Adrenal gland (tissue), 12 donors: ENCODE data around the gene DPP6. TPM values are rescaled to one million over a fixed set of nuclear protein-coding genes. Genes with fewer than 3 reads are reported as not detected.

Experiments used
- DNase-seq, 7 donors: peaks; one replicate each; pipeline ENCODE4 v3.0.0-alpha.2; 2019 to 2020
- H3K27ac ChIP-seq, 5 donors: fragments of 200-600 bp; sonication (generic) in 4 of 5; 1 replicate in 3 of 5; 2 replicates in 2 of 5; pipeline versions ENCODE4 v1.5.1 to v1.8.0; 2016 to 2020; ENCODE audit warnings: mild to moderate bottlenecking in 1 of 5
- H3K27me3 ChIP-seq: fragments of 200-600 bp; 2 replicates; pipeline ENCODE4 v1.8.0; 2021
- H3K36me3 ChIP-seq, 2 donors: fragments of 200-600 bp; replicated peaks in 1 of 2; 1 replicate in 1 of 2; 2 replicates in 1 of 2; pipeline versions ENCODE4 v1.5.1 to v1.8.0; 2018 to 2022
- H3K4me1 ChIP-seq, 2 donors: fragments of 200-600 bp; replicated peaks in 1 of 2; 1 replicate in 1 of 2; 2 replicates in 1 of 2; pipeline versions ENCODE4 v1.5.1 to v1.8.0; 2018 to 2021
- H3K4me3 ChIP-seq, 4 donors: fragments of 200-600 bp; sonication (generic) in 3 of 4; one replicate each; pipeline ENCODE4 v1.5.1; 2016 to 2018
- H3K9me3 ChIP-seq, 3 donors: fragments of 200-600 bp; sonication (generic) in 1 of 3; replicated peaks in 1 of 3; 1 replicate in 2 of 3; 2 replicates in 1 of 3; pipeline versions ENCODE4 v1.5.1 to v1.8.0; 2016 to 2021
- CTCF ChIP-seq, 6 experiments: fragments of 450-650 bp in 4 of 6; fragments of 200-600 bp in 2 of 6; sonication (generic) in 1 of 6; IDR thresholded peaks; 1 replicate in 5 of 6; 2 replicates in 1 of 6; pipeline versions ENCODE4 v1.5.1 to v1.8.0; 2016 to 2021; ENCODE audit warnings: antibody characterized with exemption in 6 of 6, mild to moderate bottlenecking in 2 of 6, moderate library complexity in 1 of 6
- POLR2A ChIP-seq, 2 donors: fragments of 450-650 bp; IDR thresholded peaks; one replicate each; pipeline ENCODE4 v1.6.1; 2017; ENCODE audit warnings: antibody characterized with exemption in 2 of 2, mild to moderate bottlenecking in 2 of 2, moderate library complexity in 1 of 2
- WGBS, 4 donors: extraction: QIAGEN DNeasy Blood & Tissue Kit in 2 of 4; methylation state at CpG; one replicate each; pipeline versions ENCODE4 v1.1.5 to v1.1.7; 2013 to 2017; 5-methylcytosine and 5-hydroxymethylcytosine counted together
- intact Hi-C, 2 donors: fragments of 100-400 bp; cut with DNase I; formaldehyde crosslinking; loops; one replicate each; pipeline versions ENCODE4 v1.14.1 to v1.15.0; 2022 to 2023
- polyA plus RNA-seq, 3 donors: library from polyadenylated mRNA; stranded (reverse); fragments of 200-250 nt in 2 of 3; fragments of 350-450 nt in 1 of 3; fragmentation: Illumina TruSeq in 1 of 3; extraction: RNeasy Lipid Tissue Mini Kit (QIAGEN cat#74804) in 1 of 3; gene quantifications; one replicate each; pipeline ENCODE4 v1.2.3, GENCODE V29; 2013 to 2014
- total RNA-seq, 9 donors: library from RNA; depleted of rRNA in 4 of 9; stranded (reverse); fragments of >200 nt in 4 of 9; fragments of 120-200 nt in 1 of 9; fragmentation: NEBNext Ultra II Directional in 1 of 9; extraction: Animal tissue kit (Norgen Biotek cat#: 25700) in 1 of 9; gene quantifications; one replicate each; pipeline versions ENCODE4 v1.1.0 to v1.2.4, GENCODE V29; 2013 to 2023
- donor health status: healthy with polysubstance abuse.
- donor health status: Bipolar disorder and iron deficiency.
- donor health status: DM: yes; HTN: yes; CAD: no.
- donor health status: DM: no; HTN: no; CAD: no.
- donor health status: DM: no; HTN: no; CAD: no.
- donor health status: DM: yes; HTN: yes; CAD: no.

DPP6 gene
- total and polyA plus RNA-seq, 12 donors: 0.39 to 13.1 (median 5.1) TPM

GRCh38 chr7:154610903-154611302 lies 558.7 kb downstream of the DPP6 start:
- Histone ChIP-seq H3K4me3 (no peak overlapping the region), H3K27ac (no peak overlapping the region), H3K4me1 (no peaks in the 10 kb centered on the region), H3K9me3 (no peaks in the 10 kb centered on the region), H3K36me3 (no peaks in the 10 kb centered on the region), H3K27me3 (no peaks in the 10 kb centered on the region)
- TF ChIP-seq CTCF (IDR thresholded peaks at IDR 0.05): no peak
- no peak for TF ChIP-seq POLR2A (IDR thresholded peaks at IDR 0.05)
- DNase-seq: no peak
- 48 to 69% (median 61%) methylated on average over 3 of the region's 3 CpGs for WGBS, 4 donors
- intact Hi-C loops: no loop called here

- Histone ChIP-seq H3K4me3 (no peak overlapping the region), H3K27me3 (no peaks in the 10 kb centered on the region), H3K36me3 (no peaks in the 10 kb centered on the region), H3K4me1 (no peaks in the 10 kb centered on the region), H3K27ac (no peak overlapping the region), H3K9me3 (no peaks in the 10 kb centered on the region)
- WGBS, 4 donors: 80 to 82% (median 80%) methylated on average over 7 of the region's 7 CpGs
- DNase-seq: no peak
- no peak for TF ChIP-seq POLR2A (IDR thresholded peaks at IDR 0.05)
- no peak for TF ChIP-seq CTCF (IDR thresholded peaks at IDR 0.05)
- intact Hi-C loops: no loop called here
Observed at GRCh38 chr7:154613811-154614210, 561.6 kb downstream of the DPP6 start.

- intact Hi-C loops: no loop called here
- 90 to 95% (median 94%) methylated on average over 9 of the region's 9 CpGs for WGBS, 4 donors
Observed at GRCh38 chr7:154620141-154620755, 568.0 kb downstream of the DPP6 start.

GRCh38 chr7:154623399-154623798 lies 571.2 kb downstream of the DPP6 start:
- H3K9me3 ChIP-seq: no peaks in the 10 kb centered on the region
- H3K27me3 ChIP-seq: no peaks in the 10 kb centered on the region
- H3K36me3 ChIP-seq: no peaks in the 10 kb centered on the region
- 60 to 80% (median 78%) methylated on average over 22 of the region's 22 CpGs for WGBS, 4 donors
- no peak for TF ChIP-seq CTCF (IDR thresholded peaks at IDR 0.05)
- TF ChIP-seq POLR2A (IDR thresholded peaks at IDR 0.05): no peak
- no peaks in the 10 kb centered on the region for H3K4me1 ChIP-seq
- no peak overlapping the region for H3K27ac ChIP-seq
- no peak overlapping the region for H3K4me3 ChIP-seq
- DNase-seq: no peak
- intact Hi-C loops: no loop called here

More at GRCh38 chr7:154620141-154620755, 568.0 kb downstream of the DPP6 start:
- H3K27me3 ChIP-seq: no peaks in the 10 kb centered on the region
- no peak for TF ChIP-seq CTCF (IDR thresholded peaks at IDR 0.05)
- TF ChIP-seq POLR2A (IDR thresholded peaks at IDR 0.05): no peak
- no peaks in the 10 kb centered on the region for H3K9me3 ChIP-seq
- H3K27ac ChIP-seq: no peak overlapping the region
- no peak for DNase-seq
- no peak overlapping the region for H3K4me3 ChIP-seq
- H3K4me1 ChIP-seq: no peaks in the 10 kb centered on the region
- no peaks in the 10 kb centered on the region for H3K36me3 ChIP-seq
